ENCODE results near the gene MMP24. TPM values are rescaled to one million over a fixed set of nuclear protein-coding genes. Genes with fewer than 3 reads are reported as not detected.
A peak's percentile ranks its signal among the peaks of the same experiment; 100 is the strongest.

MMP24 gene
- polyA plus RNA-seq, 1 of the 3 experiments (the other 2 are of a cell fraction) = 18.1 TPM

GRCh38 chr20:35279533-35280174, 53.2 kb downstream of the MMP24 start:
- ChIA-PET POLR2A (interaction anchor here (1.0 kb wide), 1 partner anchor 160 kb away, joined by 5 read pairs; no protein-coding TSS in a partner anchor), CTCF (interaction anchor here (1.0 to 4.3 kb wide), 3 partner anchors 10 to 184 kb away, joined by 4 to 23 read pairs (median 9); no protein-coding TSS in a partner anchor)
- TF ChIP-seq REST (IDR thresholded peaks at IDR 0.05; ENCODE audit: low read depth, low read length) (no peak), USF2 (IDR thresholded peaks at IDR 0.05; ENCODE audit: borderline replicate concordance, low read depth, low read length) (no peak), NFIC (IDR thresholded peaks at IDR 0.05; ENCODE audit: borderline replicate concordance) (no peak), POLR2AphosphoS5 (IDR thresholded peaks at IDR 0.05; ENCODE audit: low read depth, low read length) (0 out of 2 replicates have a peak, but pooled peaks have one; percentile 12), EP300 (IDR thresholded peaks at IDR 0.05; ENCODE audit: borderline replicate concordance in 1 of 2, low read depth in 1 of 2, low read length in 1 of 2) (no peak), RCOR1 (IDR thresholded peaks at IDR 0.05; ENCODE audit: low read length) (no peak)
- 93% methylated on average over 5 of the region's 7 CpGs for WGBS (ENCODE audit: low lambda C conversion rate)
- H3K4me2 ChIP-seq = no peak overlapping the region
- DNase-seq = no peak
- peak overlapping the region in 1 of 2 experiments; percentile 51; a peak in 1 of 4 replicates for H3K27ac ChIP-seq (ENCODE audit: low read depth in 2 of 2, low read length in 1 of 2)
- H3K79me2 ChIP-seq (ENCODE audit: insufficient read depth) = peaks cover 65% of the 10 kb centered on the region
- H3K9ac ChIP-seq = no peak overlapping the region
- peaks cover 6 to 29% of the 10 kb centered on the region in 2 experiments; a peak in 3 of 4 replicates for H3K4me1 ChIP-seq (ENCODE audit: control insufficient read depth in 1 of 2, insufficient read depth in 2 of 2, low read depth in 1 of 2, low read length in 1 of 2)
- peaks cover 38% of the 10 kb centered on the region for H3F3A ChIP-seq (replicated peaks; ENCODE audit: insufficient read depth)
- H3K27me3 ChIP-seq (ENCODE audit: insufficient read depth) = no peaks in the 10 kb centered on the region
- no peak overlapping the region for H2AFZ ChIP-seq (ENCODE audit: low read depth)
- H4K20me1 ChIP-seq (ENCODE audit: insufficient read depth) = no peaks in the 10 kb centered on the region
- H3K9me3 ChIP-seq = no peaks in the 10 kb centered on the region
- no peaks in the 10 kb centered on the region for H3K9me2 ChIP-seq
- H3K4me3 ChIP-seq (ENCODE audit: low read depth in 2 of 2, low read length in 1 of 2) = no peak overlapping the region
- peaks cover 45 to 47% of the 10 kb centered on the region in 2 experiments for H3K36me3 ChIP-seq (replicated peaks in 1 of 2; ENCODE audit: control insufficient read depth in 1 of 2, insufficient read depth in 2 of 2, low read length in 1 of 2)

- Histone ChIP-seq H3K27ac (ENCODE audit: low read depth in 2 of 2, low read length in 1 of 2) (no peak overlapping the region), H4K20me1 (ENCODE audit: insufficient read depth) (no peaks in the 10 kb centered on the region), H3F3A (replicated peaks; ENCODE audit: insufficient read depth) (peaks cover 38% of the 10 kb centered on the region), H3K4me2 (no peak overlapping the region), H3K9ac (no peak overlapping the region), H3K27me3 (ENCODE audit: insufficient read depth) (no peaks in the 10 kb centered on the region), H3K9me3 (no peaks in the 10 kb centered on the region), H3K4me1 (ENCODE audit: control insufficient read depth in 1 of 2, insufficient read depth in 2 of 2, low read depth in 1 of 2, low read length in 1 of 2) (peaks cover 6 to 26% of the 10 kb centered on the region in 2 experiments; a peak in 3 of 4 replicates), H3K79me2 (ENCODE audit: insufficient read depth) (peaks cover 63% of the 10 kb centered on the region), H2AFZ (ENCODE audit: low read depth) (no peak overlapping the region), H3K4me3 (ENCODE audit: low read depth in 2 of 2, low read length in 1 of 2) (no peak overlapping the region), H3K36me3 (replicated peaks in 1 of 2; ENCODE audit: control insufficient read depth in 1 of 2, insufficient read depth in 2 of 2, low read length in 1 of 2) (peaks cover 38 to 47% of the 10 kb centered on the region in 2 experiments), H3K9me2 (no peaks in the 10 kb centered on the region)
- no peak for DNase-seq
- no peak for TF ChIP-seq YY1 (IDR thresholded peaks at IDR 0.05; ENCODE audit: low read depth)
- TF ChIP-seq NFIC (IDR thresholded peaks at IDR 0.05; ENCODE audit: borderline replicate concordance) = no peak
- no peak for TF ChIP-seq TCF12 (IDR thresholded peaks at IDR 0.05)
- TF ChIP-seq FOSL2 (IDR thresholded peaks at IDR 0.05; ENCODE audit: borderline replicate concordance, low read depth) = no peak
- no peak for TF ChIP-seq PBX3 (IDR thresholded peaks at IDR 0.05)
- TF ChIP-seq EP300 (IDR thresholded peaks at IDR 0.05; ENCODE audit: borderline replicate concordance in 1 of 2, low read depth in 1 of 2, low read length in 1 of 2) = no peak
- TF ChIP-seq USF1 (IDR thresholded peaks at IDR 0.05; ENCODE audit: borderline replicate concordance, low read depth) = no peak
- no peak for TF ChIP-seq TEAD4 (IDR thresholded peaks at IDR 0.05; ENCODE audit: borderline replicate concordance, insufficient read depth)
- no peak for TF ChIP-seq USF2 (IDR thresholded peaks at IDR 0.05; ENCODE audit: borderline replicate concordance, low read depth, low read length)
- no peak for TF ChIP-seq NRF1 (IDR thresholded peaks at IDR 0.05; ENCODE audit: low read depth, low read length)
- no peak for TF ChIP-seq RFX5 (IDR thresholded peaks at IDR 0.05; ENCODE audit: low read length)
- no peak for TF ChIP-seq RAD21 (IDR thresholded peaks at IDR 0.05; ENCODE audit: low read length)
- POLR2A ChIA-PET = interaction anchor here (1.0 kb wide), 1 partner anchor 159 kb away, joined by 5 read pairs; no protein-coding TSS in a partner anchor
- WGBS (ENCODE audit: low lambda C conversion rate) = 96% methylated on average over 6 of the region's 6 CpGs
- CTCF ChIA-PET = interaction anchor here (0.5 to 4.3 kb wide), 5 partner anchors 11 to 184 kb away, joined by 3 to 23 read pairs (median 4); no protein-coding TSS in a partner anchor
Observed at GRCh38 chr20:35280523-35280922, 54.0 kb downstream of the MMP24 start.

Data from SK-N-SH (cell line).